ENCODE results near the gene YOD1.

Gene YOD1

DNA sequence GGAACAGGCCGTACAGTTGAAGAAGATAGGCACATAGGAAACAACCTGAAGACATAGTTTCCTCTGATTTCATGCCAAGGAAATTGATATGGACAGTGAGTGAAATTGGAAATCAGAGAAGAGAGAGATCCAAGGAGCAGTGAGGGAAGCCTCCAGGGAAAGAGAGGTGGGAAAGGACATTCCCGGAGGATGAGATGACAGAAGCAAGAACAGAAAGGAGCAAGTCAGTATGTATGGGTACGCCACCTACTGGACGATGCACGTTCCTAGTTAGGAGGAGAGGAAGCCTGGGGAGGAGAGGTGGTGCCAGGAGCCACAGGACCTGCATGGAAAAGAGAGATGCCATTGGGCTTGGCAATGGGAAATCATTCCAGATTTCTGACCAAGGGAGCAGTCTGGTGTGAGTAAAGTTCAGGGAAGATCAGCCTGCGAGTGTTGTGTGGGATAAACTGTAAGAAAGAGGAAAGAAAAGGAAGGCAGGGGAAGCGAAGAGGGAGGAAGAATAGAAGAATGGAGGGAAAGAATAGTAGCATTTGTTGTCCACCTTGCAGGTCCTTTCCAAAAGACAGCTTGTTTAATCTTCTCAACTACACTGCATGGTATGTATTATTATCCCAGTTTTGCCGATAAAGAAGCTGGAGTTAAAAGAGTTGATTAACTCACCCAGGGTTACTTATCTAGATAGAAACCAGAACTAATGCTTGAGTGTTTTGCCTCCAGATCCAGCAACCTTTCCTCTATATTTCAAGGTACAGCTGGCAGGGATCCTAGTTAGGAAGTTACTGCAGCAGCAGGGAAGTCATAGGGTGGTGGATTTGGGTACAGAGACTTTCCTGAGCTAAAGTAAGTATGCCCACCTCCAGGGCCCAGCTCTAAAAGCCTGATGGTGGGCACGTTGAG lies 45.8 kb downstream of the YOD1 start:
- peak; percentile 64 for DNase-seq

- no peak for DNase-seq
Measured at GRCh38 chr1:207003210-207003609, 47.8 kb downstream of the YOD1 start.

DNA sequence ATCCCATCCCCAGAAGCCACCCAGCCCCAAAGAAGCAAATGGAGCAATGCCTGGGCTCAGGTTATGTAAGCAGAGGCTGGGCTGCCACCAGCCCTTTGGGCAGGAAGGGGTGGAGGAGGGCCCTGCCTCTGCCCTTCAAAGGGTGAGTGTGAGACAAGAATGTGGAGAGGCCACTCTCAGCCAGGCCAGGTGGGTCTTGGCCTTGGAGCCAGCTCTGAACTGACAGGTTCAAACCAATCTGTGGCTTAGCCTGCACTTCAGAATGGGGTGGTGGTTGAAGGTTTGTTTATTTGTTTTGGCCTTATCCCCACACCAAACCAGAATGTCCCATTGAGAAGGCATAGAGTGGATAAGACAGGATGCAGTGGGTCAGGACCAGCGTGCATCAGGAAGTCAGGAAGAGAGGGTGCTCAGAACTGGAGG lies 48.3 kb downstream of the YOD1 start:
- no peak for DNase-seq

GRCh38 chr1:207001492-207002245 lies 49.3 kb downstream of the YOD1 start:
- DNase-seq = no peak

DNA sequence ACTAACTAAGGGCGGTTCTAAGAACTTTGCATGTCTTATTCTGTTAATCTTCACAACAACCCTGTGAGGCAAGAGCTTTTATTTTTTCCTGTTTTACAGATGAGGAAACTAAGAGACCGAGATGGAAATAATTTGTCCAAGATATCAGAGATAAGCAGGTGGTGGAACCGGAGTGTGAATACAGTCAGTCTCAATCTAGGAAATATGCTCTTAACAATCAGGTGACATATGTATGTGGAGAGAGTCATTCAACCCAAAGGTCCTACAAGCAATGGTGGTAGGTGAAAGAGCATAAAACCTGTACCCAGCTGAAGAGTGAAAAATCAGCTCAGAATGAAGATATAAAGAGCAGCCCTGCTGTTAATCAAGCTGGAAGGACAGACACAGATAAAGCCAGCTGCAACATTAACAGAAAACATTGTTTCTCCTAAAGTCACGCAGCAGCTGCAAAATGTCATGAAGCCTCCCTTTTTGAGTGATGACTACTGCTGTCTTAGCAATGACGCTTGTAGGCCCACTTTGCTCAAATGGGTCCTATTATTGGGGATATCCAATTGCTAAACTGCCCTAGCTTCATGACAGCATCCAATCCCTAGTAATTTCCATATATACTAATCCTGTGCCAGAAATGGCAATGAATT lies 50.2 kb downstream of the YOD1 start:
- no peak for DNase-seq

- no peak for DNase-seq
Measured at GRCh38 chr1:206998816-206999215, 52.2 kb downstream of the YOD1 start.

Data from eye (tissue), 1 donor.